GM12878 (cell line): ENCODE results near the gene CPHXL2.

Source experiments
- ATF2 ChIP-seq: IDR thresholded peaks from 2 replicates; pipeline ENCODE4 v1.6.1; 2012; ENCODE audit warnings: low read length, inconsistent platforms
- CTCF ChIP-seq, 3 experiments: IDR thresholded peaks in 2 of 3; conservative IDR thresholded peaks in 1 of 3; 2 replicates each; pipeline ENCODE4 v1.5.1; 2011; ENCODE audit warnings: low read depth in 3 of 3, low read length in 3 of 3, mild to moderate bottlenecking in 3 of 3, control low read depth in 2 of 3, moderate library complexity in 2 of 3, inconsistent platforms in 1 of 3, mixed read lengths in 1 of 3; ENCODE audit not compliant: control insufficient read depth in 2 of 3, insufficient read depth in 1 of 3; ENCODE audit errors: extremely low read depth in 1 of 3
- PBX3 ChIP-seq: IDR thresholded peaks from 2 replicates; pipeline ENCODE4 v1.6.1; 2011; ENCODE audit warnings: mild to moderate bottlenecking, low read depth, low read length, moderate library complexity; ENCODE audit not compliant: insufficient replicate concordance
- REST ChIP-seq: IDR thresholded peaks from 2 replicates; pipeline ENCODE4 v1.6.1; 2012; ENCODE audit warnings: mild to moderate bottlenecking, low read depth, low read length
- YY1 ChIP-seq: IDR thresholded peaks from 2 replicates; pipeline ENCODE4 v1.6.1; 2011; ENCODE audit warnings: low read depth, mild to moderate bottlenecking, low read length

- TF ChIP-seq ATF2 (no peak), PBX3 (no peak), REST (no peak), YY1 (no peak), CTCF (IDR thresholded peaks at IDR 0.05 in 2 of 3, conservative IDR thresholded peaks at IDR 0.05 in 1 of 3; ENCODE audit: control insufficient read depth in 2 of 3, extremely low read depth in 1 of 3, insufficient read depth in 1 of 3, low read depth in 3 of 3, low read length in 3 of 3) (no peak)
These were observed 29.7 kb downstream of the CPHXL2 start for GRCh38 chr16:75647112-75647491.
